Measurements from ENCODE around the gene PLET1. TPM values are rescaled to one million over a fixed set of nuclear protein-coding genes. Genes with fewer than 3 reads are reported as not detected.

Gene PLET1
- total RNA-seq, 1 experiment from 2014 or later: not detected

DNA sequence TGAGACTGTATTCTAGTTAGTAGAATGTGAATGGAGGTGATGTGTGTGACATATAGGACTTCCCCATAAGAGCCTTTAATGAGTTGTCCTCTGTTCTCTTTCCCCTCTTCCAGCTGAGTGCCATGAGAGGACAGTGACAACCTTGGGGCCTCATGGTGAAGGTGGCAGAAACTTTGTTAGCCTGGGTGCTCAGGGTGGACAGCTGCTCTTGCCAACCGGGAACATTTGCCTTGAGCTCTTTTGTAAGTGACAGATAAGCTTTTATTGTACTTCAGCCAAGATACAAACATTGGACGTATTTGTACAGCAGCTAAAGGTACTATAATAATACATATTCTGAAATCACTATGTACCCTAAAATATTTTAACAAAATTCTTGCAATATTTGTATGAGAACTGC is 33.0 kb upstream of the PLET1 start:
- TF ChIP-seq ZFX (IDR thresholded peaks at IDR 0.05): no peak
- TF ChIP-seq POLR2AphosphoS5 (IDR thresholded peaks at IDR 0.05; ENCODE audit: low read depth, low read length): no peak
- TF ChIP-seq SP1 (IDR thresholded peaks at IDR 0.05; ENCODE audit: low read depth): no peak
- no peak for TF ChIP-seq ELF1 (IDR thresholded peaks at IDR 0.05; ENCODE audit: borderline replicate concordance, low read depth)
- TF ChIP-seq ZNF274 (IDR thresholded peaks at IDR 0.05; ENCODE audit: low read depth, low read length): no peak
- TF ChIP-seq CBX3 (IDR thresholded peaks at IDR 0.05; ENCODE audit: low read depth): no peak
- TF ChIP-seq EZH2phosphoT487 (IDR thresholded peaks at IDR 0.05; ENCODE audit: borderline replicate concordance): no peak
- no peak for TF ChIP-seq SRF (IDR thresholded peaks at IDR 0.05; ENCODE audit: low read depth)
- TF ChIP-seq ATF3 (IDR thresholded peaks at IDR 0.05): no peak
- TF ChIP-seq FOSL1 (IDR thresholded peaks at IDR 0.05; ENCODE audit: low read depth): no peak
- TF ChIP-seq POLR2A (IDR thresholded peaks at IDR 0.05; ENCODE audit: borderline replicate concordance, extremely low read depth, insufficient read depth, insufficient read length): no peak
- TF ChIP-seq, protein P1, sequence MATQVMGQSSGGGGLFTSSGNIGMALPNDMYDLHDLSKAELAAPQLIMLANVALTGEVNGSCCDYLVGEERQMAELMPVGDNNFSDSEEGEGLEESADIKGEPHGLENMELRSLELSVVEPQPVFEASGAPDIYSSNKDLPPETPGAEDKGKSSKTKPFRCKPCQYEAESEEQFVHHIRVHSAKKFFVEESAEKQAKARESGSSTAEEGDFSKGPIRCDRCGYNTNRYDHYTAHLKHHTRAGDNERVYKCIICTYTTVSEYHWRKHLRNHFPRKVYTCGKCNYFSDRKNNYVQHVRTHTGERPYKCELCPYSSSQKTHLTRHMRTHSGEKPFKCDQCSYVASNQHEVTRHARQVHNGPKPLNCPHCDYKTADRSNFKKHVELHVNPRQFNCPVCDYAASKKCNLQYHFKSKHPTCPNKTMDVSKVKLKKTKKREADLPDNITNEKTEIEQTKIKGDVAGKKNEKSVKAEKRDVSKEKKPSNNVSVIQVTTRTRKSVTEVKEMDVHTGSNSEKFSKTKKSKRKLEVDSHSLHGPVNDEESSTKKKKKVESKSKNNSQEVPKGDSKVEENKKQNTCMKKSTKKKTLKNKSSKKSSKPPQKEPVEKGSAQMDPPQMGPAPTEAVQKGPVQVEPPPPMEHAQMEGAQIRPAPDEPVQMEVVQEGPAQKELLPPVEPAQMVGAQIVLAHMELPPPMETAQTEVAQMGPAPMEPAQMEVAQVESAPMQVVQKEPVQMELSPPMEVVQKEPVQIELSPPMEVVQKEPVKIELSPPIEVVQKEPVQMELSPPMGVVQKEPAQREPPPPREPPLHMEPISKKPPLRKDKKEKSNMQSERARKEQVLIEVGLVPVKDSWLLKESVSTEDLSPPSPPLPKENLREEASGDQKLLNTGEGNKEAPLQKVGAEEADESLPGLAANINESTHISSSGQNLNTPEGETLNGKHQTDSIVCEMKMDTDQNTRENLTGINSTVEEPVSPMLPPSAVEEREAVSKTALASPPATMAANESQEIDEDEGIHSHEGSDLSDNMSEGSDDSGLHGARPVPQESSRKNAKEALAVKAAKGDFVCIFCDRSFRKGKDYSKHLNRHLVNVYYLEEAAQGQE (IDR thresholded peaks at IDR 0.05; ENCODE audit: low read depth): no peak
- no peak for TF ChIP-seq RAD21 (IDR thresholded peaks at IDR 0.05; ENCODE audit: low read depth)
- TF ChIP-seq CEBPB (IDR thresholded peaks at IDR 0.05; ENCODE audit: low read depth): no peak
- no peak for TF ChIP-seq EZH2 (IDR thresholded peaks at IDR 0.05)
- TF ChIP-seq, protein P2, sequence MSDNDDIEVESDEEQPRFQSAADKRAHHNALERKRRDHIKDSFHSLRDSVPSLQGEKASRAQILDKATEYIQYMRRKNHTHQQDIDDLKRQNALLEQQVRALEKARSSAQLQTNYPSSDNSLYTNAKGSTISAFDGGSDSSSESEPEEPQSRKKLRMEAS (IDR thresholded peaks at IDR 0.05): no peak
- TF ChIP-seq JUND (IDR thresholded peaks at IDR 0.05): no peak
- no peak for TF ChIP-seq TCF7L2 (IDR thresholded peaks at IDR 0.05; ENCODE audit: borderline replicate concordance, extremely low read depth, insufficient read depth, insufficient read length)
- no TSS peak for BruUV-seq (replicated peaks)
- DNase-seq (ENCODE audit: low read depth, low spot score) (no peak), ATAC-seq (no peak)
- no peak overlapping the region for H3K27ac ChIP-seq (ENCODE audit: low read depth, low read length)
- no peak overlapping the region for H2AFZ ChIP-seq (ENCODE audit: low read depth, low read length, poor library complexity, severe bottlenecking)
- no peak overlapping the region for H3K4me2 ChIP-seq (ENCODE audit: low read length)
- H3K36me3 ChIP-seq (ENCODE audit: control insufficient read depth in 1 of 2, insufficient read depth in 2 of 2, low read length in 2 of 2): no peaks in the 10 kb centered on the region
- CTCF ChIA-PET: no interaction called here
- H3K4me1 ChIP-seq (ENCODE audit: control insufficient read depth in 1 of 2, insufficient read depth in 2 of 2, low read length in 2 of 2): peaks cover 5 to 25% of the 10 kb centered on the region in 2 experiments; a peak in 3 of 4 replicates
- H3K4me3 ChIP-seq (replicated peaks in 1 of 2; ENCODE audit: low read depth in 1 of 2, low read length in 2 of 2): no peak overlapping the region
- no peaks in the 10 kb centered on the region for H4K20me1 ChIP-seq (ENCODE audit: insufficient read depth)
- no peaks in the 10 kb centered on the region for H3K79me2 ChIP-seq (ENCODE audit: insufficient read depth, low read length)
- no peaks in the 10 kb centered on the region for H3K27me3 ChIP-seq (ENCODE audit: insufficient read depth, low read length)
- no peaks in the 10 kb centered on the region for H3K9me3 ChIP-seq (ENCODE audit: control insufficient read depth in 1 of 2, insufficient read depth in 1 of 2, low read depth in 1 of 2, low read length in 2 of 2)
- H3K9me2 ChIP-seq (ENCODE audit: insufficient read depth): no peaks in the 10 kb centered on the region
- POLR2A ChIA-PET: no interaction called here
- intact Hi-C loops (cut with micrococcal nuclease): loop anchor here (5.0 to 10.0 kb wide), 2 partner anchors 499 to 821 kb away; no protein-coding TSS in a partner anchor
- H3K9ac ChIP-seq (ENCODE audit: low read length): no peak overlapping the region
- RAD21 ChIA-PET (ENCODE audit: low non-redundant PET in 1 of 2, low total read pairs in 2 of 2, uncharacterized antibody in 2 of 2, unreplicated experiment in 2 of 2): no interaction called here

All from HCT116 (cell line).